Measurements from ENCODE around the gene GOLGA6L7. TPM values are rescaled to one million over a fixed set of nuclear protein-coding genes. Genes with fewer than 3 reads are reported as not detected.

GOLGA6L7 gene
- total and polyA plus RNA-seq, 2 of the 8 experiments (the other 6 are each of a cell fraction or from before 2014, with no cell fraction given): not detected

GRCh38 chr15:28897861-28898585, 49.6 kb upstream of the GOLGA6L7 start:
- no peak overlapping the region for H3K23ac ChIP-seq (ENCODE audit: insufficient read length)
- no peak overlapping the region for H3K18ac ChIP-seq (ENCODE audit: extremely low read depth, low read length)
- DNase-seq (ENCODE audit: low read depth in 1 of 2, low spot score in 2 of 2): no peak
- H3K27ac ChIP-seq (ENCODE audit: low read depth, low read length): no peak overlapping the region
- H3K14ac ChIP-seq (ENCODE audit: insufficient read length): no peak overlapping the region
- H4K5ac ChIP-seq (ENCODE audit: insufficient read length, low read depth, low read length): no peak overlapping the region
- H2AFZ ChIP-seq (ENCODE audit: low read length): no peak overlapping the region
- H3K79me1 ChIP-seq (ENCODE audit: low read depth, low read length): peaks cover 7% of the 10 kb centered on the region
- H3K79me2 ChIP-seq (ENCODE audit: control insufficient read depth in 1 of 2, insufficient read depth in 2 of 2, low read length in 2 of 2): no peaks in the 10 kb centered on the region
- H3K56ac ChIP-seq (replicated peaks; ENCODE audit: insufficient read length, low read depth, low read length): no peak overlapping the region
- CTCF ChIA-PET (ENCODE audit: partially characterized antibody): interaction anchor here (1.1 kb wide), 1 partner anchor 24 kb away, joined by 4 read pairs; no protein-coding TSS in a partner anchor
- H3K4me2 ChIP-seq (ENCODE audit: insufficient read depth in 1 of 2, low read depth in 2 of 2, low read length in 2 of 2): no peak overlapping the region
- no peak overlapping the region for H2BK5ac ChIP-seq (ENCODE audit: low read depth, low read length)
- no peaks in the 10 kb centered on the region for H3K36me3 ChIP-seq (ENCODE audit: control insufficient read depth in 2 of 4, insufficient read depth in 4 of 4, low read length in 3 of 4)
- TF ChIP-seq SIX5 (IDR thresholded peaks at IDR 0.05; ENCODE audit: low read depth, low read length): no peak
- TF ChIP-seq NRF1 (IDR thresholded peaks at IDR 0.05; ENCODE audit: low read depth, low read length): no peak
- no peak for TF ChIP-seq CREB1 (IDR thresholded peaks at IDR 0.05)
- TF ChIP-seq RFX5 (IDR thresholded peaks at IDR 0.05; ENCODE audit: borderline replicate concordance, low read depth, low read length): no peak
- no peak for TF ChIP-seq POU5F1 (IDR thresholded peaks at IDR 0.05; ENCODE audit: low read depth, low read length)
- TF ChIP-seq POLR2A (IDR thresholded peaks at IDR 0.05; ENCODE audit: control extremely low read depth in 1 of 2, low read depth in 2 of 2, low read length in 2 of 2): no peak
- TF ChIP-seq BCL11A (IDR thresholded peaks at IDR 0.05; ENCODE audit: low read depth in 2 of 2, low read length in 2 of 2): no peak
- TF ChIP-seq TBP (IDR thresholded peaks at IDR 0.05; ENCODE audit: low read depth, low read length): no peak
- no peak overlapping the region for H2BK120ac ChIP-seq (replicated peaks; ENCODE audit: low read depth, low read length)
- H2BK12ac ChIP-seq (ENCODE audit: low read depth, low read length): no peak overlapping the region
- H3K27me3 ChIP-seq (replicated peaks in 1 of 4; ENCODE audit: control insufficient read depth in 3 of 4, extremely low read depth in 1 of 4, insufficient read depth in 3 of 4, low read length in 3 of 4): no peaks in the 10 kb centered on the region
- H4K91ac ChIP-seq (replicated peaks; ENCODE audit: insufficient read length, low read length): no peak overlapping the region
- no peaks in the 10 kb centered on the region for H4K20me1 ChIP-seq (replicated peaks in 1 of 2; ENCODE audit: control insufficient read depth in 1 of 2, insufficient read depth in 2 of 2, low read length in 2 of 2)
- H3K4me3 ChIP-seq (ENCODE audit: extremely low read depth in 1 of 4, insufficient read depth in 2 of 4, low read depth in 3 of 4, low read length in 4 of 4): no peak overlapping the region
- FAIRE-seq: no peak
- POLR2A ChIA-PET (ENCODE audit: partially characterized antibody): interaction anchor here (1.0 to 1.8 kb wide), 2 partner anchors 10 to 12 kb away, joined by 3 to 5 read pairs; partner anchors contain the start of gene APBA2
- H2BK20ac ChIP-seq (ENCODE audit: low read length): no peak overlapping the region
- 86% methylated on average over 13 of the region's 13 CpGs; no CpG with 5 or more reads in 1 of the 2 experiments for WGBS, 2 experiments (ENCODE audit: extremely low coverage in 1 of 2, insufficient coverage in 1 of 2, insufficient read length in 1 of 2, insufficient replicate concordance in 2 of 2, low coverage in 1 of 2, low lambda C conversion rate in 2 of 2, missing lambda C conversion rate in 1 of 2)
- no peak overlapping the region for H3K9ac ChIP-seq (replicated peaks in 1 of 4; ENCODE audit: extremely low read depth in 1 of 4, low read depth in 3 of 4, low read length in 3 of 4)
- no peak overlapping the region for H3K4ac ChIP-seq (replicated peaks; ENCODE audit: insufficient read length, low read depth, low read length)
- H3K9me3 ChIP-seq (ENCODE audit: insufficient read depth in 2 of 2, low read depth in 1 of 2, low read length in 1 of 2): peaks cover 6 to 11% of the 10 kb centered on the region in 2 experiments
- H4K8ac ChIP-seq (ENCODE audit: extremely low read depth, insufficient read depth, low read length): no peak overlapping the region
- no peak overlapping the region for H2BK15ac ChIP-seq (ENCODE audit: low read length)
- H2AK5ac ChIP-seq (ENCODE audit: low read depth, low read length): no peak overlapping the region
- no peaks in the 10 kb centered on the region for H3K23me2 ChIP-seq (ENCODE audit: low read depth, low read length)
- H3K4me1 ChIP-seq (replicated peaks in 1 of 4; ENCODE audit: control insufficient read depth in 3 of 4, insufficient read depth in 4 of 4, low read length in 3 of 4): peaks cover 0 to 2% (median 0%) of the 10 kb centered on the region in 4 experiments; a peak in 3 of 7 replicates
